ENCODE results near the gene BATF2. TPM values are rescaled to one million over a fixed set of nuclear protein-coding genes. Genes with fewer than 3 reads are reported as not detected.

BATF2 gene
- total RNA-seq, 1 donor from 2014 or later: 0.21 TPM

- no peak for DNase-seq
Measured at GRCh38 chr11:64963072-64963631, 33.6 kb downstream of the BATF2 start.

DNA sequence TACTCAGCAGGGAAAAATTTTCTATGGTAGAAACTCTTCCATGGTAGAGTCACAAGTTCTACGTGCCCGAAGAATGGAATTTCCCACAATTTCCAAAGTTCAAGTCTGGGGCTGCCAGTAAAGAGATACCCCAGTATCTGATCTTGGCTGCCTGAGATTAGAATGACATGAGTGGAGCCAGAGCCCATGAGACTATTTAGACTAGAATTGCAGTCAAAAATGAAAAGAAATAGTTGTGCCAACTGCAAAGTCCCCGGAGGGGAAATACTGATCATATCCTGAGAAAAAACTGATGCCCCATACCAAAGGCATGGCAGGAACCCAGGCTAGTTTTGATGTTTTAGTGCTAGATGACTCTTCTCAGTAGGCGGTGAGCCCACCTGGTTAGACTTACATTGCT, 36.1 kb downstream of the BATF2 start:
- no peak for DNase-seq

DNA sequence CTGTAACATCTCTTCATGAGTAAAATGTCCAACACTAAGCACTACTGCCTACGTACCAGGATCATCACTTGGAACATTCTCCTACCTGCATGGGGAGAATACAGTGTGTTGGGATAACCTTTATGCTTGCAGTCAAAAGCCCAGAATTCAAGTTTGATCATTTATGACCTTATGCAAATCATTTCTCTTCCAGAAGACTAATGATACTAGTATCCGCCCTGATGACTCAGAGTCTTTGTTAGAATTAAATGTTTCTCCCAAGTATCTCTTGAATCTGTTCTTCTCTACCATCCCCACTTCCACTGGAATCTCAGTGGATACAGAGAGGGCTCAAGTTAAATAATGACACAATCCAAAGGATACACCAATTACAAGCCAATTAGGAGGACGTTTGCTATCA, 37.3 kb downstream of the BATF2 start:
- DNase-seq: no peak

GRCh38 chr11:64954201-64954600, 42.6 kb downstream of the BATF2 start:
- DNase-seq: no peak

DNA sequence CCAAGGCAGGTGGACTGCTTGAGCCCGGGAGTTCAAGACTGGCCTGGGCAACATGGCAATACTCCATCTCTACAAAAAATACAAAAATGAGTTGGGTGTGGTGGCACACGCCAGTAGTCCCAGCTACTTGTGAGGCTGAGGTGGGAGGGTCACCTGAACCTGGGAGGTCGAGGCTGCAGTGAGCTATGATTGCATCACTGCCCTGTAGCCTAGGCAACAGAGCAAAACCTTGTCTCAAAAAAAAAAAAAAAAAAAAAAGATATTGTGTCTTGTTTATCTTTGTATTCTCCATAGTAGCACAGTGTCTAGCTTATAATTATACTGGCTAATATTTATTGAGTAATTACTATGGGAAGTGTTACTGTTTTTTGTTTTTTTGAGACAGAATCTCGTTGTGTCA, 45.2 kb downstream of the BATF2 start:
- no peak for DNase-seq

DNA sequence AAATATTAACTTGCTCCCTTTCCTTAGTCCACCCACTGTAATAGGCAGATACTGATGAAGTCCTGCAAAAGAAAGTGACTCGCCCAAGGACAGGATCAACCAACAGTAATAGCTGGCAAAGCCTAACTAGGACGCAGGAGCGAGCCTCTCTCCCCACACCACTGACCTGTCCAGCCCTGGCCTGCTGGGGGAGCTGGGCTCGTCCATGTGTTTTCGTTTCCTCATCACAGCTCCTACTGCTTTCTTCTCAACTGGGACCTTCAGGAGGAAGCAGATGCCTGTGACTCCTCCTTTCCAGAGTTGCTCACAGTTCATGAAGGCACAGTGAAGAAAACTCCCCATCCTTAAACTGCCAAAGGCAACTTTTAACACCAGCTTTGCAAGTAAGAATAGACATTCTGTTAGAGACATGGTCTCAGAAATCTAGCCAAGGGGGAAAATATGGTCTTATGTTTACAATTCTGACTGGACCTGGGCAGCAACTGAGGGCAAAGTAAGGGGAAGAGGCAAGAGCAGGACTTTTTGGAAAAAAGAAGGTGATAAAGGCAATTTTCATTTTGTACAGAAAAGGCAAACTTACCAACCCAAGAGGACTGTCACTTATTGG, 49.5 kb downstream of the BATF2 start:
- DNase-seq: no peak

Small RNA genes lying within 50 kb of the gene (small RNA-seq; reads per million reads assigned to genes)
- gene MIR6879 (ENCODE audit: low replicate concordance) (not detected), gene SNX15 (ENCODE audit: low replicate concordance) (not detected)

Other genes starting within 250 kb of the BATF2 start
- 584 TPM for gene PYGM, start 237.0 kb downstream of the BATF2 start, total RNA-seq
- 121 TPM for gene SF1, start 218.4 kb downstream of the BATF2 start, total RNA-seq
- gene MAP4K2, start 193.8 kb downstream of the BATF2 start, total RNA-seq: 13.1 TPM
- gene MEN1, start 186.4 kb downstream of the BATF2 start, total RNA-seq: 16.1 TPM
- 5.7 TPM for gene CDC42BPG, start 152.3 kb downstream of the BATF2 start, total RNA-seq
- 86.0 TPM for gene EHD1, start 118.3 kb downstream of the BATF2 start, total RNA-seq
- gene ATG2A, start 79.8 kb downstream of the BATF2 start, total RNA-seq: 13.3 TPM
- gene PPP2R5B, start 72.3 kb downstream of the BATF2 start, total RNA-seq: 6.1 TPM
- gene GPHA2, start 61.1 kb downstream of the BATF2 start, total RNA-seq: not detected
- gene MAJIN, start 24.9 kb downstream of the BATF2 start, total RNA-seq: not detected
- gene ARL2, start 17.2 kb upstream of the BATF2 start, total RNA-seq: 131 TPM
- 15.7 TPM for gene SNX15, start 30.5 kb upstream of the BATF2 start, total RNA-seq
- 8.5 TPM for gene SAC3D1, start 44.2 kb upstream of the BATF2 start, total RNA-seq
- gene NAALADL1, start 61.6 kb upstream of the BATF2 start, total RNA-seq: 6.4 TPM
- 4.9 TPM for gene CDCA5, start 87.1 kb upstream of the BATF2 start, total RNA-seq
- gene ZFPL1, start 87.3 kb upstream of the BATF2 start, total RNA-seq: 25.5 TPM
- 311 TPM for gene VPS51, start 99.2 kb upstream of the BATF2 start, total RNA-seq
- 13.2 TPM for gene TM7SF2, start 114.9 kb upstream of the BATF2 start, total RNA-seq
- gene ZNHIT2, start 120.7 kb upstream of the BATF2 start, total RNA-seq: 3.5 TPM
- 265 TPM for gene FAU, start 125.2 kb upstream of the BATF2 start, total RNA-seq
- gene MRPL49, start 125.3 kb upstream of the BATF2 start, total RNA-seq: 38.1 TPM
- 16.4 TPM for gene SYVN1, start 137.5 kb upstream of the BATF2 start, total RNA-seq
- gene SPDYC, start 173.3 kb upstream of the BATF2 start, total RNA-seq: not detected
- gene CAPN1, start 185.0 kb upstream of the BATF2 start, total RNA-seq: 144 TPM